ENCODE results near the gene ARHGAP44. TPM values are rescaled to one million over a fixed set of nuclear protein-coding genes. Genes with fewer than 3 reads are reported as not detected.

The ARHGAP44 gene
- total and polyA plus RNA-seq, 2 of the 8 experiments (the other 6 are each of a cell fraction or from before 2014, with no cell fraction given) = 6.2 to 22.2 TPM

- TF ChIP-seq HDAC2 (IDR thresholded peaks at IDR 0.05; ENCODE audit: borderline replicate concordance in 1 of 2, low read depth in 2 of 2, low read length in 2 of 2) (no peak), SIN3A (conservative IDR thresholded peaks at IDR 0.05 in 1 of 2, IDR thresholded peaks at IDR 0.05 in 1 of 2; ENCODE audit: low read depth in 1 of 2, low read length in 2 of 2) (no peak), EP300 (IDR thresholded peaks at IDR 0.05; ENCODE audit: borderline replicate concordance in 1 of 2, low read depth in 2 of 2, low read length in 2 of 2) (no peak), ZNF274 (IDR thresholded peaks at IDR 0.05; ENCODE audit: borderline replicate concordance, extremely low read depth, low read length) (no peak), RXRA (IDR thresholded peaks at IDR 0.05; ENCODE audit: insufficient read depth, low read depth, low read length) (no peak), ATF2 (IDR thresholded peaks at IDR 0.05; ENCODE audit: low read length) (no peak), KDM5A (IDR thresholded peaks at IDR 0.05; ENCODE audit: low read length) (no peak), JUN (IDR thresholded peaks at IDR 0.05; ENCODE audit: low read depth, low read length) (no peak)
Measured at GRCh38 chr17:13014801-13015200, 225.5 kb downstream of the ARHGAP44 start (continued).

Data from H1 (cell line).